ENCODE results near the gene SCOC.
"Not testable (repeated sequence)": the region's sequence is repeated elsewhere in the genome, so short reads cannot be mapped to it uniquely, and the experiment has no call there.

Gene SCOC

DNA sequence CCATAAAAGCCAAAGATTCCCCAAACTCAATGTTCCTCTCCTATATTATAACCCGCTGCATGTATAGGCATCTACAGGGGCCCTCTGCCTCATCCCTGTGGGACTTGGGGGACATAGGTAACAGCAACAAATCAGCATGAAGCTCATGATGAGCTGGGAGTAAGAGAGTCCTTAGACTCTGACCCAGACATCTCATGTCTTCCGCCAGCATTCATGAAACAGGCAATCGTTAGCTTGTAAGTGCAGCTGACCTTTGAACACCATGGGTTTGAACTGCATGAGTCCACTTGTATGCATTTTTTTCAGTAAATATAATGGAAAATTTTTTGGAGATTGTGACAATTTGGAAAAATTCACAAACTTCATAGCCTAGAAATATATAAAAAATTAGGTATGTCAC is 10.4 kb upstream of the SCOC start:
- DNase-seq, result no peak

GRCh38 chr4:140363558-140363957 is 9.9 kb upstream of the SCOC start:
- no peak for DNase-seq

DNA sequence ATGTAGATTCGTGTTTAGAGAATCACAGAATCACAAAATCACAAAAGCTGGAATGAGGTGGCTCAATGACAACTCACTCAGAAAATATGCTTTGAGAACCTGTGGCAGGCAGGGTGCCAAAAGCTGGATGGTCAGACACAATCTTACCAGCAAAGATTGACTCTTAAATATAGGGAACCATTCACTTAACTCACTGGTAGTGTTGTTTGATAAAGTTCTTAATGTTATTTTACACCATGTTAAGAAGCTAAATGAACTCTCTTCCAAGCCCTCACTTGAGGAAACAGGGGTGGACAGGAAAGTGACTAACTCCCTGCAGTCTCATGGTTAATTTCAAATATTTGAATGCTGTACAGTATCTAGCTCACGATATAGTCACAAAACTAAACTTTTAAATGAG is 5.7 kb upstream of the SCOC start:
- DNase-seq, result no peak

DNA sequence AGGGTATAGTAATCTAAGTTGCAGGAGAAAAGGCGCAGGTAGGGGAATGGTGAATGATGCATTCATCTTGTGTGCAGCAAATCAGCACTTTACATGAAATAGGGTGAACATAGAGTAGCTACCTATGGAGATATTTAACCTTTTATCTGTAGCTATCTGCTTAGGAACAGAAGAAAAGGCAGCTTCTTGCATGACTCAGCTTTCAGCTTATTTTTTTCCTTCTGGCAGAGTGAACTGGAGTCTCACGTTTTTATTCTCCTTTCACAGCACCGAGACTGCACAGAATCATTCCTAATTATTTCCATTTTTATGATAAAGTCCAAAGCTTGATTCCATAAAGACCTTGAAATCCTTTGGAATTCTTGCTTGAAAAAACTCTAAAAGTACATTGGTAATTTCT is 4.8 kb upstream of the SCOC start:
- DNase-seq, result no peak

DNA sequence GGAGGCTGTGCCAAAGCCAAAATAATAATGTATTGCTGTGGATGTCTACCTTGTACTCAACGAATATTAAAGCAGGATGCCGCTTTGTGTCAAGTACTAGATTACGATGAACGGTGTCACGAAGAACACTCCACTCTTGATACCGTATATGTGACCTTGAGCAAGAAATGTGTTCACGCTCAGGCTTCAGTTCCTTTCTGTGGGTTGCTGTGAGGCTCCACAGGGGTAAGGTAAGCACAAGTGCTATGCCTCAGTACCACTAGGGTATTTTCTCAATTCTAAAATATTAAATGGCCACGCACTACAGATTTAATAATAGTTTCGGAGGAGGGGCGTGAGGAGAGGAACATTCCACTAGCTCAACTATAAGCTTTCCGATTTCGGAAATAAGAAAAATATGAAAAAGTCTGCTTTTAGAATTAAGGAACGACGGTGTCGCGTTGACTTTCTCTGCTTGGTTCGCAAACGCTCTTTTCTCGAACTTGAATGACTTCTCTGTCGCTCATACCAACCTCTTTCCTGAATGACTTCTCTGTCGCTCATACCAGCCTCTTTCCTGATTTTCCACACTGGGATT is 607 bp upstream of the SCOC start:
- peak; percentile 29 for DNase-seq

DNA sequence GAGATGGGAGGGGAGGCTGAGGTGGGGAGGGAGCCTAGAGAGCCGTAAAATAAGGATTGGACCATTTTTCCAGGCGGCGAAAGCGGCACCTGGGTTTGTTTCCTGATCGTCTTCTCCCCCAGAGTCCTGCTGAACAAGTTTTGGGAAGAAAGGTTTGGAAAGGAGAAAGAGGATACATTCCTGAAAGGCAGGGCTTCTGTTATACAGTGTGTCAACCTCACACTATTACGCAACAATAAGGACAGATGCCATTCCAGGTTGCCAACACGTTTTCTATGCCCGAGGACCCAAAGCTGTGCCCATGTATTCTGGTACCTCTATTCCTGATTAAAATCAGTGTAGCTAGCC is 658 bp downstream of the SCOC start:
- no peak for DNase-seq

DNA sequence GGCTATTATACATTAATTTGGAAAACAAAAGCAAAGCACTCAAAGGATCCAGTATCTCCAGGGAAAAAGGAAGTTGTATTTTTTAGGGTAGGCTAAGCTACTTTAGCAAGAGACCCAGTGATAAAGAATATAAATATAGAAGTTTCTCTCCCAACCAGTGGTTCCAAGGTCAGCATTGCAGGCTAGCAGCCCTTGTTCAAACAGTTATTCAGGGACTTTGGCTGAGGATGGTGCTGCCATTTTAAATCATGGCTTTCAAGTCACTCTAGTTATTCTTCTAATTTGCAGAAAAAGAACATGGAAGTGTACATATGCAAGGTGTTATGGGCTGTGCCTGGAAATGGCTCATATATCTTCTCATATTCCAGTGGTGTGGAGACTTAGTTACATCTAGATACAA is 9.3 kb downstream of the SCOC start:
- no peak for DNase-seq

- DNase-seq, result no peak
Observed at GRCh38 chr4:140388015-140388414, 14.6 kb downstream of the SCOC start.

- no peak for DNase-seq
Observed at GRCh38 chr4:140395668-140396067, 22.2 kb downstream of the SCOC start.

DNA sequence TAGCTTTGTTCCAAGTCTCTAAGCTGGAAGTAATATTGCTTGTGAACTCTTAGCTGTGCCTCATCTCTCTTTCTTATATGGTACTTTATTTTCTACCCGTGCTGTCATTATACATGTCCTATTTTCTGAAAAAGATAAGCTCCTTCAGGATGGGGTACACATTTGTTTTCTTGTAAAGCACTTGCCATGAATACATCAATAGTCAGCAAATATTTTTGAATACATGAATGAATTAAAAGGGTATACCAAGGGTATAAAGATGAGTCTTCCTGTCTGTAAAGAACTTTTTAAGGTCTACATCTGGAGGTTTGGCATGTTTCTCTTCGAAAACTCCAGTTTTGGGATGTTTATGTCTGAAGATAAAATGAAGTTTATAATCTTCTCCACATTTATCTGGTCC is 26.7 kb downstream of the SCOC start:
- no peak for DNase-seq

GRCh38 chr4:140406292-140406691 is 32.8 kb downstream of the SCOC start:
- DNase-seq, result no peak

GRCh38 chr4:140408974-140409373 is 35.5 kb downstream of the SCOC start:
- DNase-seq, result no peak

DNA sequence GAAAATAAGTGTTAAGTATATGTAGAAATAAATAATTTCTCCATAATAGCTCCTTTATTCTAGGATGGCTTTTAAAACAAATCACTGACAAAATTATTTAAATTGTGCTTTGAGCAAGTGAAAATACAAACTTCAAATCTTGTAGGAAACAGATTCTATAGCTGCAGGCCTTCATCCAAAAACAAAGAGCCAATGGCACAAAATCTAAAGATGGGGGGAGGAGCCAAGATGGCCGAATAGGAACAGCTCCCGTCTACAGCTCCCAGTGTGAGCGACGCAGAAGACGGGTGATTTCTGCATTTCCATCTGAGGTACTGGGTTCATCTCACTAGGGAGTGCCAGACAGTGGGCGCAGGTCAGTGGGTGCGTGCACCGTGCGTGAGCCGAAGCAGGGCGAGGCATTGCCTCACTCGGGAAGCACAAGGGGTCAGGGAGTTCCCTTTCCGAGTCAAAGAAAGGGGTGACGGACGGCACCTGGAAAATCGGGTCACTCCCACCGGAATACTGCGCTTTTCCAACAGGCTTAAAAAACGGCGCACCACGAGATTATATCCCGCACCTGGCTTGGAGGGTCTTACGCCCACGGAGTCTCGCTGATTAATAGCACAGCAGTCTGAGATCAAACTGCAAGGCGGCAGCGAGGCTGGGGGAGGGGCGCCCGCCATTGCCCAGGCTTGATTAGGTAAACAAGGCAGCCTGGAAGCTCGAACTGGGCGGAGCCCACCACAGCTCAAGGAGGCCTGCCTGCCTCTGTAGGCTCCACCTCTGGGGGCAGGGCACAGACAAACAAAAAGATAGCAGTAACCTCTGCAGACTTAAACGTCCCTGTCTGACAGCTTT is 39.9 kb downstream of the SCOC start:
- not testable (repeated sequence) for DNase-seq

DNA sequence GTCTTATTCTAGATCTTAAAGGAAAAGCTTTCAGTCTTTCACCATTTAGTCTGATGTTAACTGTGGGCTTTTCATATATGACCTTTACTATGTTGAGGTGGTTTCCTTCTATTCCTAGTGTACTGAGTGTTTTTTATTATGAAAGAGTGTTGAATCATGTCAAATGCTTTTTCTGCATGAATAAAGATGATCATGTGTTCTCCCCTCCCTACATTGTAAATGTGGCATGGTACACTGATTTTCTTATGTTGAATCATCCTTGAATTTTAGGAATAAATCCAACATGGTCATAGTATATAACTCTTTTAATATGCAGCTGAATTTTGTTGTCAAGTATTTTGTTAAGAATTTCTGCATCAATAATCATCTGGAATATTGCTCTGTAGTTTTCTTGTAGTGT is 49.7 kb downstream of the SCOC start:
- DNase-seq, result no peak

DNA sequence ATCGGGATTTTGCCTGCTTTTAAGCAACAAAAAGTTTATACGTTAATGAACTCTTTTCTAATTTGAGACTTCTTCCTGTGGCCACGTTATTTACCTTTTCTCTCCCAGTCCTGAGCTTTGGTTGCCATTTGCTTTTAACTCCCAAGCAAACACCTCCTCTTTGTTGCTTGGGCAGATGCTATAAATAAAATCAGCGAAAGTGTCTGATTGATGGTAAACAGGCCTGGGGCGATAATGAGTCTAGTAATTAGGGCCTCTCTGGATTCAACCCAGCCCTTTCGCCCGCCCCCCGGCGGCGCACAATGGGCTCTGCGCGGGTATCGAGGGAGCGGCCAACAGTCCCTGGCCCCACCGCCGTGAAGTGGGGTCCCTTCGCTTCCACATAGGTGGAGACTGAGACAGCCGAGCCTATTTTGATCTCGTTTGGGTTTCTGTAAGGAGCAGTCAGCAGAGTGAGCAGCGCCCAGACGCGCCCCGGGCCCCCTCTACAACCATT is 53.2 kb downstream of the SCOC start:
- DNase-seq, result no peak

GRCh38 chr4:140427106-140427918 is 53.9 kb downstream of the SCOC start, which contains the start of gene CLGN:
Gene CLGN, minus strand, starts transcription at chr4:140427648. Its CDS starts 14,570 bp downstream, at chr4:140413078.
- peak; percentile 59 for DNase-seq

DNA sequence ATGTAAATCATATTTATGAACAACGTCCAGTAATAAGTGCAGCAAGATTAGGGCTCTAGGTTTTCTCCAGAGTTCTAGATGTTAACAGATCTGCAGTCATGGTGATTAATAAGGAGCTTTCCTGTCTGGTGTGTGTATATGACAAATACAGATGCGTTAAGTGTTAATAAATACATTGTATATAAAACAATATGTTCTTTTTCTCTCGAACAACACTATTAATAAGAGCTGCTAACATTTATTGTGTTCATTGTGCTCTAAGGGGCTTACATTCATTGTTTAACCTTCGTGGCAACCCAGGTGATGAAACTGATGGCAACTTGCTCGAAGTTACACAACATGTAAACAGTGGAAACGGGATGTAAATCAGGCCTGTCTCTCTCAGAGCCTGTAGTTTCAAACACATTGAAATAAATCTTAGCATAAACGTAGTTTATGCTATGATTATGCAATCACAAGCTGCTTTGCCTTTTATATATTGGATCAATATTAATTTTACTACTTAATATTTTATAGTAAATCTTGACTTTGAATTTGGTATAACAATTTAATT is 54.5 kb downstream of the SCOC start:
- DNase-seq, result no peak

All from midbrain (tissue), 1 donor.